ENCODE data around the gene NKX2-8.

NKX2-8 gene

DNA sequence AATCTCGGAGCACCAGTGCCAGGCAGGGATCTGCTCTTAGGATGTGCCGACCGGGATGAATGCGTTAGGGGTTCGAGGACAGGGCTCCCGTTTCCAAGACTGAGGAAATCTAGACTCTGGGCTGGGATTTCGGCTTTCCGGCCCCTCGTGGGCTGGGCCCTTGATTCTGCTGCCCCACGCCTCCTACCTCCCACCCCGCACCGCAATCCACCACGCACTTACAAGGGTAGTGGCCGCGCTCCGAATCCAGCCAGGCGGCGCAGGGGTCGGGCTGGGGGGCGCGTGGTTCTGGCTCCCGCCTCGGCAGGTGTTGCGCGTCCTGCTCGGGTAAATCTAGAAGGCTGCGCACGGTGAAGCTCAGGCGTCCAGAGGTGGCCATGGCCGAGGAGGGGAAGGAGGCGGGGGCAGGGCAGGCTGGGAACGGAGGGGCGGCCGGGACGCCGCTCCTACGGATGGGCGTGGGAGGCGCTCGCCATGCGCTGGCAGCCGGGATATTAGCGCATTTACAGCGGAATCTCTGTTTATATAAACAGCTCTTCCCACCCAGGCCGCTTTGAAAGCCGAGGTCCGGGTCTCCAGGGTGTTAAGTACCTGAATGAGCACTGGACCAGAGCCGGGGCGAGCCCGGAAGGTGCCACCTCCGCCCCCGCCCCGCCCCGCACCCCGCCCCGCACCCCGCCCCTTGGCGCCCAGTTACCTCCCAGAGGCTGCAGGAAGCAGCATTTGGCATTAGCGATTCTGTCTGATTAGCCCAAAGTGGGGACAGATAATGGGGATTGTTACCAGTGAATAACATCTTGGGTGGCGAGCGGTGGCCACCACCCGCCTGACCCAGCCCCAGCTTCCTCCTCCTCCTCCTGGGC is at the start of gene NKX2-8:
Gene NKX2-8 (minus strand): TSS at position 604 of the 863 bp plus-strand sequence. CDS start 225 bp downstream, at position 379.
- DNase-seq, result no peak

DNA sequence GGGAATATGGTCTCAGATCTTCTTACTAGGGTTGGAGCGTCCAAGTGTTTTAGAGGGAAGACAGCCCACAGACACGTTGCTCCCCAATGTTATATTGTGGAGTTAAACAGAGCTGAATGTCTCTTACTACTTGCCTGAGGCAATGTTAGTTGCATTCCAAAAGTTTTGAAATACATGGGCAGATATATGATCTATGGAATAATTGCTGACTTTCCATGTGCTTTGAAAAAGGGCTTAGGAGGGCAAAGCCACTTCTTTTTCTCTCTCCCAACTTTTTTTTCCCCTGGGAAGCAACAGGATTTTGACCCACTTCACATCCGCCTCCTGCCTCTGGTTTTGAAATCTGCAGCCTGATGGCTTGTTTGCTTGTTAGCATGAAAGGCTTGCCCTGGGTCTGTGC is 45.6 kb upstream of the NKX2-8 start:
- no peak for DNase-seq

DNA sequence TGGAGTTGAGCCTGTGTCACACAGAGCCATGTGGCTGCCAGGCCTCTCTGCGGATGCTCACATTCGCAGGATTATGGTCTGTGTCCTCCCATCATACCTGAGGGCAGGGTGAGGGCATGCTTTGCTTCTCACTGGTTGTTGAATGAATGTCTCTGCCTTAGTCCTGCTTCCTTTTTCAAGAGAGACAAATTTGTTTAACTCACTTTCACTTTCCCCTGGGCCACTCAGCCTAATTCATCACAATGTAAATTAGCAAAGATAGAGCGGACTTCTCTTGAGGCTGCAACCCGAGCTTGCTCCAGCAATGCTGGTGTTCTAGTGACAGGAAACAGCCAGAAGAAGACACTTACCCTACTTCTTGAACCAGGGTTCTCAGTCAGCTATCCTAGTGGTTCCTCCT is 43.7 kb upstream of the NKX2-8 start:
- DNase-seq, result peak; percentile 48

DNA sequence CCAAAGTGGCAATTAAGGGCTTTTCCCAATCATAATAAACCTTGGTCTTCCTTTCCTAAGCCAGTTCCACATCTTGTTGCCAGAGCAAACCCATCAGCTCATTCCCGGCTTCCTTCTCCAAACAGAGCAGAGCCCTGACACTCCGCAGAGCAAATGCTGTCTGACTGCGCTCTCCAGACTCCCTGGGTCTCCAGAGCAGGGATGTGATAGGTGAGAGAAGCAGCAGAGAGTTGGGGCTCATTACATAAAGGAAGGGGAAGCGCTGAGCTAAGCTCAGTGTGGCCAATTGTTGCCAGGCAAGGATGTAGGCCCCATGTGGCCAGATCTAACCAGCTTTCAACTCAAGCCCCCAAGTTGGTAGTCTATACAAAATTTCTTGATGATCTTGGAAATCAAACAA is 43.0 kb upstream of the NKX2-8 start:
- DNase-seq, result no peak

DNA sequence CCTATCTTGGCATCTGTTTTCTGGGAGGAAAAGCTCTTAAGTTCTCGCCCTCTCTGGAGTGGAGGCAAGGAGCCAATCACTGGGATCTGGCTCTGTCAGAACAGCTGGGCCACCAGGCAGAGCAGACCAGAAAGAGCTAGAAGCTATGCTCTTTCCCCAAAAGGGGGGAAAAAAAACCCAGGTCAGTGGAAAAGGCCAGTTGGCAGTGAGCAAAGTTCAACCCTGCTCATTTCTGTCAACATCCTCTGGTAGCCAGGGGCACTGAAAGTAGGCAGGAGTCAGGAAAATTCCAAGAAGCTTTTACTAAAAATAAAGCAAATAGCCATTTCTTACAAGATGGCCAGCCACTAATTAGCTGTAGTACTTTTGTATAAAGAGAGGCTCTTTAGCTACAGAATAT is 42.6 kb upstream of the NKX2-8 start:
- no peak for DNase-seq

DNA sequence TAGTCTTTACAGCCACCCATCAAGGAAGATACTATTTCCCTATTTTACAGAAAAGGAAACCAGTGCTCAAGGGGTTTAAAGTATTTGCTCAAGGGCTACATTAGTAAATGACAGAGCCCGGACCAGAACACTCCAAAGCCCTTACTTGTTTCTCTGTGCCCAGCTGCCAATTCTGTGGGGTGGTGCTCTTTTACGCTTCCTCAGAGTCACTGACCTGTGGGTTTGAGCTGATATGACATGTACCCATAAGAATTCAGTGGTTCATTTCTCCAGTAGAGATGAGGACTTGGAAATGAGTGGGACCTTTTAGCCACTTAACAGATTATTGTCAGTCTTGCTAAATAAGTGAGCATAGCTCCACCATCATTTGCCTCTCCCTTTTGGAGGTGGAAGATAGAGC is 37.4 kb upstream of the NKX2-8 start:
- no peak for DNase-seq

DNA sequence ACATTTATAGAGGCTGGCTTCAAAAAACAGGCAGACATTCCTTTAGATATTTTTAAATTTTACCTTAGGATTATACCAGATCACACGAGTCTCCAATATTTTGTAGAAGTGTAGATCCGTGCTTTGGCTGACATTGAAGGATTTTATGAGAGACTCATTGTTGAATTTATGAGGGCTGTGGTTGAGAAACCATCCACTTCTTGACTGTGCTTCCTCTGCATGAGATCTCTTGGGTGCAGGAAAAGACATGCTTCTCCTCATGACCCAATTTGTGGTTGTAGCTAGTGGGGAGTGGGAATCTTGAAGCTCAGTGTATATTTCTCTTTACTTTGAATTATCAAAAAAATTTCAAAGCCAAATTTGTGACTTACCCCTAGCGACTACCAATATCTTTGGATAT is 36.7 kb upstream of the NKX2-8 start:
- DNase-seq, result no peak

DNA sequence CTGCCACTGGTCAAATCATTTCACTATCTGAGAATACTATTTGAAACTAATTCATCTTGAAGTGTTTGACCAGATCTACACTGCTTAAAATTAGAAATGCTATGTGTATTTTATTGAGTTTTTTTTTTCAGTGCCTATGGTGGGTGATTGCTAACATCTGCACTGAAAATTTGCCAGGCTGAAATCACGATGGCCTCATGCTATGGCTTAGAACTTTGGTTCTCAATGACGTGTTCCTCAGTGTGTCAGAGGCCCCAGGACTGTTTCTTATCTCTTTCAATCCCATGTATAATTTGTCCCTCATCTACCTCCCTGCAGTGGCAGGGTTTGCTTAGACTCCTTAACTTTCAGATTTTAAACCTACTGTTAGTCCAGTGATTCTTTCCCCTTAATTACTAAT is 36.2 kb upstream of the NKX2-8 start:
- DNase-seq, result no peak

DNA sequence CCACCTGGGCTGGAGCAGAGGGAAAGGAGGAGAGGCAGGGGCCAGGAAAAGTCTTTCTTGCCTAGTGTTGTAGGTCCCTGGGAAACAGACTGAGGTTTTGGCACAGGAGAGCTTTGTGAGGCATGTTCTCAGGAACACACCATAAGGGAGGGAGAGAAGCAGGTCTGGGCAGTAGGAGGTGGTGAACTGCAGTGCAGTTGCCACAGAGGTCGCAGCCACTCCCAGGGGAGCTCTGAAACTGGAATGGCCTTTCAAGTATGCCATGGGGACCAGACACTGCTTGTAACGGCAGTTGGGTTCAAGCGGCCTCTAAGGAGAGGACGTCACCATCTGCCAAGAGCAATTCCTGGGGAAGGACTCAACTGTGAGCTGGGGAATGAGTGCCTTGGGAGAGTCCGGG is 35.4 kb upstream of the NKX2-8 start:
- no peak for DNase-seq

DNA sequence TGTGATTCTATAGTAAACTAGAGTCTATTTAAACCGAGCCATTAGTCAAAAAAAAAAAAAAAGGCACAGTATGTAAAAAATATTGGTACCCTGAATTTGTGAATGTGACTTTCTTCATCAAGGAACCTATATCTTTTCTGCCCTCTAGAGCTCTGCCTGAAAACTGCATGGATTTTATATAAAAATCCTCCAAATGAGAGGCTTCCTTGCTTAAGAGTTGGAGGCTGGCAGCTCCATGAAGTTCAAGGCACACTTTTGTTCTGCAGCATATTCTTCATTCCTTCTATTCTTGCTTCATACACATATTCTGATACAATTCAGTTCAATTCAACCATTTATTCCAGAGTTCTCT is 23.1 kb upstream of the NKX2-8 start:
- DNase-seq, result peak; percentile 30

DNA sequence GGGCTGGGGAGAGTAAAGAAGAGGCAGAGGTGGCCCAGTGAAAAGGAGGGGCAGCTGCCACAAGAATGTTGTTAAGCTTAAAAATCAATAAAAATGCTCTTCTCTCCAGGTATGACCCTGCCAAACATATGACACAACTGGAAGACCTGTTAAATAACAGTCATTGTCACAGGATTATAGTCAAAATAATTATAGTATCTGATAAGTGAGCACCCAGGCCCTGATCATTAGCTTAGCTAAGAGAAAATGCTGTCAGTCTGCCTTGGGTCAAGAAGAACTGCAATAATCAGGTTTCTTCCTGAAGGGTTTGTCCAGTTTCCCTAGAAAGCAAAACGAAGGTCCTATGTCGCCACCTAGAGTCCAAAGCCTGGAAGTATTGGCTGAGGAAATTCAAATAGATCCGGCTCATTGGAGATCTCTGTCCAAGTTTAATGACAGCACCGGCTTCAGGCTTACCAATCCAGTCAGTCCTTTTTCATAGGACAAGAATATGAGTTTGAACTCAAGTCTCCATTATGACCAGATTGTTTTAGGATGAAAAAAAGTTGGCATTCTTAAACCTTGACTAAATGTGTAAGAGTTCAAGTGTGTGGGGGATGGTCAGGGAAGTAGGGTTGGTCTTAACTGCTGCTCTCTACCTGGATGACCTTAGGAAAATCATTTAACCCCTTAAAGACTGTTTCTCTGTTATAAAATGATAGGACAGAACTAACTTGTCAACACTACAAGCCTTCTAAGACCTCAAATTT is 22.5 kb upstream of the NKX2-8 start:
- peak; percentile 84 for DNase-seq

DNA sequence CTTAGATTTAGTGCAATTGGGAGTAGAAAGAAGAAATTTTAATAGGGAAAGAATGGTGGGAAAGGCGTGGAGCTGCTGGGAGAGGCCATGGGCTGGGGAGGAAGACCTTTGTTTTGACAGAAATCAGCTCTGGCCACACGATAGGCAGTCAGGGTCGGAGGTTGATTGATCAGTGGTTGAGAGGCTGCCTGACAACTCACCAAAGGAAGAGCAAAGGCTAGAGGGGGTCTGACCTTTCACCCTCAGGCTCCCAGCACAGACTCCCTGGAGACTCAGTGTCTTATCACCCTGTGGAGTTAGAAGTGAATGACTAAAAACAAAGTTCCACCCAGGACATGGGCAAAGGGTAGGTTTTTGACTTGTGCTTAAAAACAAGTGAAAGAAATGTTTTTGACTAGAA is 18.0 kb upstream of the NKX2-8 start:
- DNase-seq, result no peak

DNA sequence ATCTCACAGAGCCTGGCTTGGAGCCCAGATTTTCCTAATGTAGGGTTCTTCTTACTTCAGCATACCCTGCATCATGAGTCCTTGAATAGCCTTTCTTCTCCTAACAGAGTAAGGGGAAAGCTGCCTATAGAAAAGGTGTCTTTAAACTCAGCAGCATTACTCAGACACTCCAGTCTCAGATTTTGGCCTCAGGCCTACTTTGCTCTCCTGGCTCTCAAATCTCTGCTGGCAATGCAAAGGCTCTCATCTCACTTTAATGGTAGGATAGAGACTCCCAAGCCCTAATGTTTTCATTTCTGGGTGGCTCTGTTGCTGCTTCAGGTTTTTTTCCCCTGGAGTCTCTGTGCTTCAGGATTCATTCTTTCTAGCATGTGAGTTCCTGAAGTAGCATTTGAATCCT is 9.1 kb upstream of the NKX2-8 start:
- DNase-seq, result no peak

DNA sequence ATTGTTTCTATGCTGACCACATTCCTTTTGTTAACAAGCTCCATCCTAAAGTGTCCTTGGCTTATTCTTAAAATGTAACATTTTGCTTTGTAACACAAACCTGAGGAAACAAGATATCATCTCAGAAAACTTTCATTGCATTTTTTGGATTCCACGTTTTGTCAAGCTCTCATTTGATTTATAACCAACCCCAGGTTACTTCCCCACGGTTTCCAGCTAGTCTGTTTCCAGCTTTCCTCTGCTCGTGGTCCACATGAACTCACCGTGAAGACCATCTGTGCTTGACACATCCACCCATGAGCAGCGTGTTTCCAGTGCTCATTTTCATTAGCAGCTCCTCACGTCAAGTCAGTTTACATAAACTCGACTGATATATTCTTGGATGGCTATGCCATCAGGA is 6.4 kb upstream of the NKX2-8 start:
- no peak for DNase-seq

DNA sequence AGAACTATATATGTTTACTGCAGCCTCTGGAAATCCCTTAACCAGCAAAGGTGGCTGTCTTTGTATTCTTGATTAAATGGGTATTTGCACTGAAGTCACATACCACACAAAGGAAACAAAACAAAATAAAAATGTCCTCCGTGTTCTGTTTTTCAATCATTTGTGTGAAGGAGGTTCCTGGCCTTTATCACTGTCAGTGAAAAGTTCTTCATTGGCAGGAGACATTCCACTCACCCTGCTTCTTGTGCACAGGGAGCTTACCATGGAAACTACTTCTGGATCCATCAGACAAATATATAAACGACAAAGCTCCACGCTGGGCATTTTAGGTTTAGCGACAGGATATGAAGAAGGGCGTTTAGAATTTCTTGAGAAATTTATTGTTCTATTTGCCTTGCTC is 5.7 kb upstream of the NKX2-8 start:
- no peak for DNase-seq

DNA sequence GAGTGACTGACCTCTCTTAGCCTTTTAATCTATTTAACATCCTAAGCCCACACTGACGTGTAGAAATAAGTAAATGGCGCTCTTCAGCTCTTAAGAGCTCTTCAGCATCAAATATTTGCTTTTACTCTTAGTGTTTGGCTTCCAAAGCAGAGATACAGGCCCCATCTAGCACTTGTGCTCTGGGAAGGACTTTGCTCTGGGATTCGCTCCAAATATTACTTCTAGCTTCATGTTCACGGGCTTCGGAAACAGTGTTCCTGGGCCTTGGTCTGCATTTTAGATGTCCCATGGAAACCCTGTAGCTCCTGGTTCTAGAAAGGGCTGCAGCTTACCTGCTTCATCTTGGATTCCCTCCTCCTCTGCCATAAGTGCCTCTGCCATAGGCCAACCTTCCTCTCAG is 2.7 kb upstream of the NKX2-8 start:
- DNase-seq, result no peak

DNA sequence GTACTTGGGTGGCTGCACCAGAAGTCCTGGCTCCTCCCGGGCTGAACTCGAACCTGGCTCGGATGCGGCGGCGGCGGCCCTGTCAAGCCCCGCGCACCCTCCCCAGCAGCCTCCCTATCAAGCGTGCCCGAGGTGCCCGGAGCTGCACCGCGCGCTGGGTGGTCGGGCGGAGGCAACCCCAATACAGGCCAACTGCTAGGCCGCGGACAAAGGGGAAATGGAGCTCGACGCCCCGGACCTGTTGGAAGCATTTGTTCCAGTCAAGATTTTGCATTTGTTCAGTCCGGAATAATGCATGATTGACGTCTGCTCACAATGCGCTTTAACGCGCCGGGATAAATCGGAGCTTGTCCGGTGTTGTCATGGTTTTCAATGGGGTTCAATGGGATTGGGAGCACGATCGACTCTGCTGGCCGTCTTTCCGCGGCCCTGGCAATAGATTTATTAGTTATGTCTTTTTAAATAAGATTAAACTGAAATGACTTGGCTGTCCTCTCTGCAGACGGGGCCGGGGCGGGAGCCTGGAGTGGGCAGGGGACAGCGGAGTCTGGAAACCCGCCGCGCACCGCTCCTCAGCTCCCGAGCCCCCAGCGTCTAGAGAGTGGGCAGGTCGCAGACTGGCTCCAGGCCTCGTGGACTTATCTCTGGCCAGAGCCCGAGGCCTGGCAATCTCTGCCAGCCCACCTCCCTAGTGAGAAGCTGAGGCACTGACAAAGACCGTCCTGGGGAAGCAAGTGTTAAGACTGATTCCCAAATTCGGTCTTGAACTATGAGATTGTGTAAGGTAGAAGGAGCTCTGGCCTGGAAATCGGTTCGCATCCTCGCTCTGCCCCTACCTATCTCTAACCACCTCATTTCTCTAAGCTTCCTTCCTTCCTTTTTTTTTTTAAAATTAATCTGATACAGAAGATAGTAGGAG is 1.7 kb upstream of the NKX2-8 start:
- no peak for DNase-seq

DNA sequence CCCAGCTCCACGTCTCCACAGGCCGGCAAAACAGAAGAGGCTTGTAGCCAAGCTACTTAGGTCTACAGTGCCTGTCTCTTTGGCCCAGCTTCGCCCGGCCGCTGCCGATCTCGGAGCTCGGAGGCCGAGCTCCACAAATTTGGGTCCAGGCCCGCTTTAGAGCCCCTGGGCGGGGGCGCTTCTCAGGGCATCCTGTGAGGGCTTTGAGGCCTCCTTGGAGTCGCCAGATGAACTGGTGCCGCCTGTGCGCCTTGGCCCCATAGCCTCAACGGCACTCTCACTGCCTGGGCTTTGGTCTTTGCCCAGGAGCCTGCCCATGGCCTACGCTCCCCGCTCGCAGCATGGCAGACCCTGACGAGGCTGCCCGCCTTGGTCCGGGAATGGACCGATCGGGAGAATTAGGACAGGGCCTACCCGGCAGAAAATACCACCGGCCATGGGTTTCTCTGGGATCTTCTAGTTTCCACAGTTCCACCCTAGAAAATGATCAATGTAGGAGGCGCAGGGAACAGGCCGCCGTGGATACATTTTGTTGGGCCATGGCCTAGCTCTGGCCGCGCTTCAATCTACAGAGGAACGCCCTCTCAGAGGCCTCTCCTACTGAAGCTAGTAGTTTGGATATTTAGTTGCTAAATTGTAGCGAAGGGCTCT is 953 bp upstream of the NKX2-8 start:
- DNase-seq, result no peak

DNA sequence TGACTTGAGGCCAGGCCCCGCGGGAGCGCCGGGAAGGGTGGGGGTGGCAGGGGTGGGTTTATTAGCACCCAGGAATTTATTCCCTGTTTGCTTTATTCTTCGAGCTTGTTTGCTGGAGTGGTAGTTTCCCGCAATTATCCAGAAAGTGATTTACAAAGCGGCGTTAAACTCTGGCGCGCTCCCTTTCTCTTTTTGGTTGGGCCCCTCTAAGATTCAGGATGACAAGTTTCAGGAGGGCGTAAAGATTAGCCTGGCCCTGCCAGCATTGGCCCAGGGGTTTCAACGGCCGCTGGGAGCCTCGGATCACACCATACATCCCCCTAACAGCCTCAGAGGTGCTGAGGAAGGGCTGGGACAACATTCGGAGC is 444 bp upstream of the NKX2-8 start:
- DNase-seq, result no peak

DNA sequence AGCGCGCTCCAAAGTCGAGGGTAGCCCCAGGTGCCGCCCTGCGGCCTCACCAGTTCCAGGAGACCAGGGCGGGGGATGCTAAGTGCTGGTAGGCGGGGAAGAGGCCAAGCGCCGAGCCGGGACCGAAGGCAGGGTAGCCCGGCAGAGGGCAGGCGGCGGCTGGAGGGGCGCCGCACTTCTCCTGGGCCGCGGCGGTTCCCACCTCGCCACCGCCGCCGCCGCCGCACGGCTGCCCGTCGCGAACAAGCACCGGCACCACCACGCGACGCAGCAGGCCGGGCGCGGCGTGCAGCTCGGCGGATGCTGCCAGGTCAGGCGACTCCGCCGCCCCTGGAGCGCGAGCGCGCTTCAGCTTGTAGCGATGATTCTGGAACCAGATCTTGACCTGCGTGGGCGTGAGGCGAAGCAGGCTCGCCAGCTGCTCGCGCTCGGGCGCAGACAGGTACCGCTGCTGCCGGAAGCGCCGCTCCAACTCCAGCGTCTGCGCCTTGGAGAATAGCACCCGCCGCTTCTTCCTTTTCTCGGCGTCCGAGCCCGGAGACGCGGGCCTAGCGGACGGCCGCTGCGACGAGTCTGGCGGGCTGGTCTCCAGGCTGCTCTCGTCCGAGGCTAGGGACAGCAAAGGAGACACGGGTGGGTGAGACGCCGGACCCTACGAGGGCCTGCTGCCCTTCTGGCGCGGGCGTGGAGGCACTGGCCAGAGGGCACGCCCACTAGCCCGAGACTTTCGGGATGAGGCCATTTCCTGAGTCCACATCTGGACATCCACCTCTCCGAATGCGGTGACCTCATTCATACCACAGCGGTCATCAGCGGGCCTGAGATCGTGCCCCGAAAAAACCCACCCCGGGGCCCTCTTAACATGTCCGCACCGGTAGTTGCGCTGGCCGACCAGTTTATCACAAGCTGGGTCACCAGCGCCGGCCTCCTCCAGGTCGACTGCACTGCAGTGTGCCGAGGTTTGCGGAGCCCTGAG is 1.3 kb downstream of the NKX2-8 start:
- DNase-seq, result no peak

DNA sequence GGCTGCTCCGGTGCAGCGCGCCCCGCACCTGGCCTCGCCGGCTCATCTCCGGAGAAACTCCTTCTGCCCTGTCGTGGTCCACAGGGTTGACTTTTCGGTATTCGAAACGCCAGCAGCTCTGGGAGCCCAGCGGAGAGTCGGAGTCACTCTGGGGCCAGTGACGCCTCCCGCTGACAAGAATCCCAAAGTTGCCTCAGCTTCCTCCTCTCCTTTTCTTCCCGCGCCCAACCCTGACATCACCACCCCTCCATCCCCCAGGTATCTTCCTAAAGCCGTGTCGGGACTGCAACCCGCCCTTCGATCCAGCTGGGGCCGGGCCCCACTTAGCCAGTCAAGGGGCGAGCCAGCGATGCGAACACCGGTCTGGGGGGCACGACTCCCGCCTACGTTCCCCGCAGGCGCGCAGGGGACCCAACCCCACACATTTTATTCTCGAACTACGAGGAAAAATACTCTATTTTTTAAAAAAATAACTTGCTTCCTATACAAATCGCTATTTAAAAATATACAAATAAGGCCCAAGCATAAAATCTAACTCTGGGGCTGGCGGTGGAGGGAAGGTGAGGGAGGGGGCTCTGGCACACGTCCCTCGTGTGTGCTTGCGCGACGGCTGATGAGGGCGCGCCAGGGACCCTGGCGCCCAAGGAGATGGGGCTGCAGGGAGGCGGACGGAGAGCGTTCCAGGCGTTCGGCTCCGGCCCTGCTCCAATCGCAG is 2.1 kb downstream of the NKX2-8 start:
- DNase-seq, result no peak
